ENCODE data around the gene FHIT.

The FHIT gene

DNA sequence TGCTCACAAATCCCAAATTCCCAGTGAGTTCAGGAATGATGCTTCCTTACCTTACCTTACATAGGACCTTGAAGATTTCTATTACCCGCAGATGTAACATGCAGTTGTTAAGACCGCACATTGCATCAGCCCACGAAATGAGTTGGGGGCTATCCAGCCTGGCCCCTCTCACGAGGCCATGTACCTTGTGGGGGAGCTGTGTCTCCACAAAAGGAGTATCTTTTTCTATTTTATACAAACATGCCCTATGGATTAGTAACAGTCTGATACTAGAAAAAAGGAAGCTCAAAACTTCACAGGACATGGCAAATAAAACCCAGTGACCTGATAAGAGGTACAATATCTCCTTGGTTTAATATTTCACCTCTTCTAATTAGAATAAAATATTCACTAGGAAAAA is 1114.7 kb downstream of the FHIT start:
- DNase-seq, result no peak

DNA sequence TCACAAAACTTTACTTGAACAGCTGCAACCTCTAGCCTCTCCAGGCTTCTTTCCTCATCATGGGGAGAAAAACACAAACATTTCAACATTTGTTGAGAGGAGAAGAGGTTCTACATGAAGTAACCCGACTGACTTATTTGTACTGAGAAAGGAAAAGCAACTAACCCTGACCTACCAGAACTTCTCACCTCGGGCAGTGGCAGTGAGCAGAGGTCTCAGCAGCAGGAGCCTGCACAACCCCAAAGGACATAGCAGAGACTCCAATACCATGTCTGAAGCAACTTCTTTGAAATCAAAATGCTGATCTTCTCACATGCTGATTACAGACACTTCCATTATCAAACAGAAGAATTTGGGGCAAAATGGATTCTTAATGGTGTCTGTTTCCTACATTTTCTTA is 1115.8 kb downstream of the FHIT start:
- DNase-seq, result no peak

DNA sequence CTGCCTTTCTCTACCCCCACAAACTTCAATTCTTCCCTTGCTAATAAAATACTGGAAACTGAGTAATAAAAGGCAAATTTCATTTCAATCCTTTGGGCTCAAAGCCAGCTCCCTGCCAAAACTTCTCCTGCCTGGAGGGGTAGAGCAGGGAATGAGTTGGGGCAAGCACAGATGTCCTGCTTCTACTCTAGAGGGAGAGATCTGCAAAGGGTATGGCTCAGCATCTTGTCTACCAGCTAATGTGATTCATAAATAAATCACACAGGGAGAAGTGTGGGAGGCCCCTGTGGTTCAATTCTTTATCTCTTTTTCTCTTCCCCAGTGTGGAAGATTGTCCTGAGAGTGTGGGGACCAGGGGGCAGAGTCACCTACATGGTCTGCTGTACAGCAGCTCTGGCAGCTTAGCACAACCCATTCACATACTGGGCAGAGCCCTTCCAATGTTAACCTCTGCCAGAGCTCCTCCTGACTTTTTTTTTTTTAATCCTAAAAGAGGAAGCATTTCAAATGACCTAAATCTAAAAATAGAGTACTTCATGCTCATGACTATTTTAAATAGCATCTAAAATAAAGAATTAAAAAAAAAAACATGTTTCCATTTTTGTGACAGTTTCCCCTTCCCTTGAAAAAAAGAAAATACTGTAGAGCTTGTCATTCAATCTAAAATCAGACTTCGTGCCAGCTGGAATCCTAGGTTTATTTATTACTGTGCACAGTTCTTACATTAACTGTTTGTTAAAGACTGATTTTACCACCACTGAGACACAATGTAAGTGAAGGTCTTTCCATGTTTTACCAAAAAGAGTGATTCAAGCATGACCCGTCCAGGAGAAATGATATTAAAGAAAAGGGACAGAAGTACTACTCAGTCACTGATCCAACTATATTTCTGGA is 1117.7 kb downstream of the FHIT start:
- peak; percentile 10 to 31 (median 30) for DNase-seq

DNA sequence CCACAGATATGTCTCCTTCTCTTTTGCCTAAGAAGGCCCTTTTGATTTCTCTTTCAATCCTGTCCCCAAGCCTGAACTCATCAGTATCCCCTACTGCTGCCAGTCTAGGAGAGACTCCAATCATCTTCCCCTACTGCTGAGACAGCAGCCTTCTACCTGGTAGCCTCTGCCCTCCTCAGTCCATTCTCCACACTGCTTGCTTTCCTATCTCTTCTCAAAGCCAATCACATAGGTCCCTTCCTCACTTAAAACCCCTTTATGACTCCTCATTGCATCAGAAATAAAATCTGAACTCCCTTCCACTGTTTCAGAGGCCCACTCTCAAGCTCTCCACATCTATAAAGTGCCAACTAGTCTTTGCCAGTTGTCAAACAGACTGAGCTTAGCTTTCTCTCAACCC is 1119.6 kb downstream of the FHIT start:
- DNase-seq, result no peak

DNA sequence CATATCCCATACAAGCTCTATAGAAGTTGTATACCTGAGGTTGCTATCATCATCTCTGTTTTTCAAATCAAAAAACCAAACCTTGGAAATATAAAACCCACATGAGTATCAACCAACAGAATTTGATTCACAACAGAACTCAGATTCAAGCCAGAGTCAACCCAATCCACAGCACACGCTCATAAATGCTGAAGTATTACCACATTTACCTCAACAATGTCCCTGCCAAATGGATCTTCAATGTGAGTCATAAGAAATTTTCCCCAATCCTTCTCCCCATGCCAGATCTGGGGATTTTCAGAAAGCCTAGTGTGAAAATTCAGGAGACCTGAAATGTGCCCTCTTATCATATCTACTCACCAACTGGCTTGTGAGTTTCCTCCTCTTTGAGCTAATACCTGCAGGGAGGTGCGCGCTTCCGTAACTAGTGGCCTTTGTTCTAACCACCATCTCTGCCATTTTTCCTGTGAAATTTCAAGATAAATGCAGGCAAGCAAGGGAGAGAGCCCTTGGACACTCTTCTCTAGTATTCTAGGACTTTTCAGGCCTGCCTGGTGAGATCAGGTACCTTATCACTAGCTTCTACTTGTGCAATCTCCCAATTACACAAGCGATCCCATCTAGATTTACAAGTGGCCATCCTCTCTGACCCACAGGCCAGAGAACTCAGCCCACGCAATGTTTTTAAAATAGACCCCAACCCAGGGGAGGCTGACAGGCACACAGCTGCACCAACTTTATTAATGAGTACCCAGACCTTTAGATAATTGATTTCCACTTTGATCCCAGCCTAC is 1124.5 kb downstream of the FHIT start:
- DNase-seq, result no peak

DNA sequence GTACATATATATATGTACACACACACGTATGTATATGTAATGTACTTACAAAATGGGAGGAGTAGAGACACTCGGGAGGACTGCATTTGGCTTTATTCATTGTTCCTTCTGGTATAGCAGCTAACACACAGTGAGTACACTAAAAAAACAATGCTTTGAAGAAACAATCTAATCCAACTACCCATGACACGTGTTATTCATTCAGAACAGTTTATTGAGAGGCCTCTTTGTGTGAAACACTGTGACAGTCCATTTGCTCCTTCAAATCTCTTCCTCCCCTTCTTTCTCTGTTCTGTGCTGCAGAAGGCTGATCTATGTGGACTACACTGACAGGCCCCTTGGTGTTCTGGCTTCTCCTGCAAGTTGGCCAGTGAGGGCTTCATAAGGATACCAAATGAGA is 1125.6 kb downstream of the FHIT start:
- no peak for DNase-seq

DNA sequence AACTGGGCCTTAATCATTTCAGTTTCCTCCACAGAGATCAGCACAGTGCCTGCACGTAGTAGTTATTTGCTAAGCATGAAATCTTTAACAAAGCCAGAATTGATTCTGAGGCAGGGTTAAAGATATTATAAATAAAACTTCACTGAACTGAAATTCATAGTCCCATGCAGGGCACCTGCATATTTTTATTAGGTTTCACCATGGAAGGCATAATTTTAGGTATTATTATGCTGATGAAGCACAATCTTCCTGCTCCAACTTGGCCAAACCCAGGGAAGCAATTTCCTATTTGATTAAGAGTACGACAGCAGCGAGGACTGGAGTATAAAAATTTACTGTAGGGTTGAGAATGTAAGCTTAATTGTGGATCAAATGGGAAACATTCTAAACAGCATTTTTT is 1131.0 kb downstream of the FHIT start:
- no peak for DNase-seq

DNA sequence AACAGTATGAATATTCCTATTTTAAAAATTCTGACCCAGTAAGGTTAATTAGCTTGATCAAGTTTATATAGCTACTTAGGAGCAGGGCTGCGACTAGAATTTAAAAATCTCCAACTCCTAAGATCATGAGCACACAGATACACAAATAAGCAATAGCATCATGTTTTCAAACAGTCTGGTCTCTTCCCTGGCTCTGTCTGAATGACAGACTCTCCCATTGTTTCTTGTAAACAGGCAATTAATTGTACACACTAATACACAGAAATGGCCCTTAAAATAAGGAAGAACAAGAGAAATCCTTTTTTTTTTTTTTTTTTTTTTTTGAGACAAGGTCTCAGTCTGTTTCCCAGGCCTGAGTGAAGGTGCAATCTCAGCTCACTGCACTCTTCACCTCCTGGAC is 1137.1 kb downstream of the FHIT start:
- no peak for DNase-seq

DNA sequence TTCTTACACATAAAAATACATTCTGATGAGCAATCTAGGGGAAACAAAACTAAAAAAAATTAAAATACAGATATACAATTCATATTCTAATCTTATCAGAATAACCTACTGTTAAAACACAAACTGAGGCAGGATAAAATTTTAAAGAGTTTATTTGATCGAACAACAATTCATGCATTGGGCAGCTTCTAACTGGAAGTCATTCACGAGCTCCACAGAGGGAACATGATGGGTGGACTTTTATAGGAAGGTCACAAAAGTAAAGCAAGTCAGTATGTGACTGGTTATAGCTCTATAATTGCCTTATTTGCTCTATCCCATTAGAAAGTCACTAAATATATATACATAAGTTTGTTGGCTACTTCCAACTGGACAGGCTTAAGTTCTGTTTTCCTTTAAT is 1144.0 kb downstream of the FHIT start:
- DNase-seq, result no peak

DNA sequence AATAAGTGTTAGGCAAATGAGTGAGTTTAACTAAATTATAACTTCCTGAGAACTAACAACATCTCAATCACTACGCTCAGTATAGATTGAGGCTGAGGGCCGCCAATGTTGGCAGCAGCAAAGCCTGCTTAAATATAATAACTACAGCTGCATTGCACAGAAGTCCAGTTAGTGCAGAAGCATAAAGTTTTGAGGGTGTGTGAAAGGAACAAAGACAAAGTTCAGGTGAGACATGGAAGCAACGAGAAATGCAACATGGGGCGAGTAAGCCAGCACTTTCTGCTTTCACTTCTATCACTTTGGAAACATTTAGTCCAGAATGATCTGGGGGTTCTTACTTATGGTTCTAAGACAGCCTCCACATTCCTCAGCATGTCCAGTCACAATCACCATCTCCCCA is 1149.1 kb downstream of the FHIT start:
- DNase-seq, result no peak

DNA sequence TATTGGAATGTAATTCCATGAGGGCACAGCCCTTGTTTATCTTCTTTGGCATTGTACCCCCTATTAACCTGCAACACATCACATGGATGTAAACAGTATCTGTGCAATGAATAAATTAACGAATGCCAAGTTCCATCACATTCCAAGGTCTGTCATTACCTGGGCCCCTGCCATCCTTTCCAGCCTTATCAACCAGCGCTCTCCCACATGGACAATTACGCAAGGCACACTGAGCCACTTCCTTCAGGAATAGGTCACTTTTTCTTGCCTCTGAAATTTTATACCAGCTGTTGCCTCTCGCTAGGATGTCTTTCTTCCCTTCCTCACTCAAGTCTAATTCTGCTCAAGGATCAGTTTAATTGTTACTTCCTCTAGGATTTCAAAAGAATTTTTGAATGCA is 1149.6 kb downstream of the FHIT start:
- no peak for DNase-seq

DNA sequence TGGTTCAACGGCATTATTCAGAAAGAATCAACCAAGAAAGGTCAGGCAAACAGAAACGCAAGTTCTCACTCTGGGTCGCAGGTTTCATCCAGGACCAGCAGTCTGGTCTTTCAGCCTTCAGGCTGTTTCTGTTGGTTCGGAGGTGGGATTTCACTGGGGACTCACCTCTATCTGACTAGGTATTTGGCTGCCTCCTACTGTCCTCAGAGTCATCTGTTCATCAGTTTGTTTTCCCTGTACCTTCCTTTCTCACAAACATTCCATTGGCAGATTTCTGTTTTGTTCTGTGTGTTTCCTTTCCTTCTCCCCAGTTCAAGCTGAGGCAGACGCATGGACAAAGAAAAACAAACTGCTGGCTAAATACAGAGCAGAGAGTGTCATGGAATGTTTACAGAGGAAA is 1154.8 kb downstream of the FHIT start:
- no peak for DNase-seq

DNA sequence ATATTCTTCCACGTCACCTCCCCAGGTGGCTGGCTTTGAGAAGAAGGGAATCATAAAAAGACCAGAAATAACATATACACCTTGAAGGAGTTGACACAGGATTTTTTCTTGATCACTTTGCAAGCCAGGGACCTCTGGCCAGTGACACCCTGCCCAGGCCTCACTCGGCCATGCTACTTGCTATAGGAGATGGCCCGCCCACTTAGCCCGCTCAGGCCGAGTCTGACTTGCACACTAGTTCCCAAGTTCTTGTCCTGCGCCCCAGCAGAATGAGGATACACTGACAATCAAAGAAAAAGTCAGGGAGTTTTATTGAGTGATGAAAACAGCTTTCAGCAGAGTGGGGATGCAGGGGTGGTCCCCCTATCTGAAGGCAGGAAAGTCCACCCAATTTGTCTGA is 1155.3 kb downstream of the FHIT start:
- no peak for DNase-seq

DNA sequence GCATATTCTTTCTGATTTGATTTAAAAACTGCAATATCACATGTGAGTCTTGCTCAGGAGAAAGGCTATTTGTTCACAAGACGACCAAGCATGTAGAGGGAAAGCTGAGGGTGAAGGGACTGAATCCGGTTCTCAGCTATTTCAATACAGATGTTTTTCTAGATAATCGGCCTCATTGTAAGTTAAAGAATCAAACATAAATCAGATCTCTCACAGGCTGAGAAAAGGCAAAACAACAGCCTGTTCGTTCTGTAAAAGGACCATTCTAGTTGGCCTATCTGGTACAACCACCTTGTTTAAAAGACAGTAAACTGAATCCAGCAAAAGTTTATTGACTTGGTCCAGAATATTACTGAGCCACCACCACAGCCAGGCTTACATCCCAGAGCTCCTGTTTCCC is 1155.7 kb downstream of the FHIT start:
- no peak for DNase-seq

DNA sequence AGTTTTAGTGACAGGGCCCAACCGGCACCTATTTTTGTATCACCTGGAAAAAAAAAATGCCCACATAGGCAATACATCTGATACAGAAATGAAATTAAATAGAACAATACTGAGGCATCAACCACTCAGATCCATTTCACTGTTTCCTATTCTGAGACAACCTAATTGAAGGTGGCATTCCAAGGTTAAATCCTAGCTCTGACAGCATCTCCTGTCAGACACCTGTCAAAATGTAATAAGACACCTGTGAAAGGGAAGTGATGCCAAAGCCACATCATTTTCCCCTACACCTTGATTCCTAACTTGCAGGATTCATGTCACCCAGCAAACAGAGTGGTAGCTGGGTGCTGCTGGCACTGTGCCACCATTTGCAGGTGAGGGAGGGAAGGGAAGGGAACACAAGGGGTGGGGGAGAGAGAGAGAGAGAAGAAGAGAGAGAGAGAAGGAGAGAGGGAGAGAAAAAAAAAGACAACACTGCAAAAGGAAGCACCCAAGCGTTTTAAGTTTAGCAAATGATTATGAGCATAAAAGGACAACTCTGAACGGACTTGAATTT is 1156.8 kb downstream of the FHIT start:
- no peak for DNase-seq

DNA sequence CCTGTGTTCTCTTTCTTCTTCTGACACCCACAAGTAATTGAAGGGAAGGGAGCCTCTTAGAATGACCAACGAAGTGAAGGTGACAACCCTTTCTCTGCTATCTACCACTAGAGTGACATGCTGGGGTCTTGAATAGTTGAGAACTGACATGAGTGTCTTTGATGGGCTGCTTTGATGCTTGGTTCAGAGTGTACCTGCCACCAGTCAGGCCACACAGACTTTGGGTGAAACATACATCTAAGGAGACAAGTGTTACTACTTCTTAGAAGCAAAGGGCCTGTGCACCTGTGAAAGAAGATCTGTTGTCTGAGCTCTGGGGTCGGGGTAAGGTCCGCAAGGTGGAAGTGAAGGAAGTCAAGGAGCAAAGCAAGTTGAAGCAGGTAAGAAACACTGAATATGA is 1160.7 kb downstream of the FHIT start:
- DNase-seq, result no peak

DNA sequence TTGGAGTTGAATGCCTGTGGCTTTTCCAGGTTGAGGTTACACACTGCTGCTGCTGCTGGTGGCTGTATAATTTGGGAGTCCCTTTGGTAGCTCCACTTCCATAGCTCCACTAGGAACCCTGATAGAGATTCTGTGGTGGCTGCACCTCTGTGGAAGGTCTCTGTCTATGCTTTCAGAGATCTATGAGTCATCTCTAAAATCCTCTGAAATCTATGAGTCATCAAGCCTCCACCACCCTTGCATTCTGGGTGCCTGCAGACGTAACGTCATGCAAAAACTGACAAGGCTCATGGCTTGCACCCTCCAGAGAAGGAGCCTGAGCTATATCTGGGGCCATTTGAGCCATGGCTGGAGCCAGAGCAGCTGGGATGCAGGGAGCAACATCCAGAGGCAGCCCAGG is 1164.4 kb downstream of the FHIT start:
- DNase-seq, result peak; percentile 22 to 50 (median 45)

DNA sequence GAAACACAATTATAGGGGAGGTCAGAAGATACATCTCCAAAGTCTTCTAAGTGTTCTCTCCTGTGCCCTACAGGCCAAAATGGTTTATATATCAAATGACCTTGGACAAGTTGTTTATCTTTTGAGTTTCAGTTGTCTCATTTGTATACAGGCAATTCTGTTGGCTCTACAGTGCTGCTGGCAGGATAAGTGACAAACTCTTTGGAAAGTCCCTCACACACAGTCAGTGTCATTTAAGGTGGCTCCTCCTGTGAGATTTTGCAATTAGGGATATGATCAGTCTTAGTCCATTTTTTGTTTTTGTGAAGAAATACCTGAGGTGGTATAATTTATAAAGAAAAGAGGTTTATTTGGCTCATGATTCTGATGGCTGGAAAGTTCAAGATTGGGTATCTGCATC is 1165.6 kb downstream of the FHIT start:
- DNase-seq, result peak; percentile 29 to 32 (median 32)

DNA sequence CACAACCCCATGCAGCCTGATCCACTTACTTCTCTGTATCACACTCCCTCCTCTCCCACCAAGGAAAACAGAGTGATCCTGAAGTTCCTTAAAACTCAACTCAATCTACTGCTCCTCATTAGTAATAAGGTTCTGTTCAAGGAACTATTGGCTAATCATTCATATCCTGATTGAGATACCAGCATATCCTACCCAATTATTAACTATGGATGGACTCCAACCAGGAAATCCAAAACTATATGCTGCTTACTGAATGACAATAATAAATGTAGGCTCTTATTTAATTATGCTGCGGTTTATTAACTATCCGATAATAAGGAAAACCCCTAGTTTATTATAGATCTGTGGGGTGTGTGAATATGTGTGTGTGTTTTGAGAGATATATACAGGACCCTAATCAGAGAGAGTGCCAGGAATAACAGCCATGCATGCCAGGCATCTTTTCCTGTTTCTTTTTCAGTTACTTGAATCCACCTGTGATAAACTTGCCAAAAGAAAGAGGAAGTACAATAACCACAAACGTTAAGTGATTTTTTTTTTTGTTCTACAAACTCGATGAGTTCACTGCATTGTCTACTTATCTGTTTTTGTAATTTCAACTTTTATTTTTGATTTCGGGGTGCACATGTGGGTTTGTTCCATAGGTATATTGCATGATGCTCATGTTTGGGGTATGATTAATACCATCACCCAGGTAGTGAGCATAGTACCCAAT is 1169.7 kb downstream of the FHIT start:
- DNase-seq, result no peak

DNA sequence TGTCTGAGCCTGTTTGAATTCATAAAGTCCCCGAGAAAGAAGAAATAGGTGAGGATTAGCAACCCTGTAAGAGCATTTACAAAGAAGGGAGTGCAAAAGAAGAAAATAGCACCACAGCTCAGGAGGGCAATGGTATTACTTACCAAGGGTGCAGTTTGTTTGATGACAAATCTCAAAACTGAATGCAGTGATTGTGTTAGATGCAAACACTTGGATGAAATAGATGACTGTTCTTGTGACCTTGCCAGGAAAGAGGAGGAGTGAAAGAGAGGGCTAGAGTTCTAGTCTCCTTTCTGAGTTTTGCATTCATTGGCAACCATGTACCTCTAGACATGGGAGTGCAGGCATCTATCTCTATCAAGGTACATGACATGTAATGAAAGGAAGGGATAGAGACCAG is 1170.6 kb downstream of the FHIT start:
- no peak for DNase-seq

DNA sequence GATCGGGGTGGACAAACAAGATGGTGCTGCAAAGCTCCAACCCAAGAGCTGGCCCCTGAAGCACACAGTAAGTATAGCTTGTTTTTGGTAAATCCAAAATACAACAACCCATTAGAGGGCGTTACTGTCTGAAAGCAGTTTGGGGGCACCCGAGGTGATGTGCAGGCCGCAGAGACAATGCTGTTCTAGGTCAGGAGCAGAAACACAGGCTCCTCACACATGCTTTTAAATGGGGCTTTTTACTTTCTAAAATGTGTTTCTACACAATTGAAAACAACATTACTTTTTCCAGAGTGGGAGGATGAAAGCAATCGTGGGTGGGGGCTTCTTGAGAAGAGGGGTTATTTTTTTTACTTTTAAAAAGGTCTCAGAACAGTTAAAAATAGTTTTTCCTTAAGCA is 1172.2 kb downstream of the FHIT start:
- no peak for DNase-seq

DNA sequence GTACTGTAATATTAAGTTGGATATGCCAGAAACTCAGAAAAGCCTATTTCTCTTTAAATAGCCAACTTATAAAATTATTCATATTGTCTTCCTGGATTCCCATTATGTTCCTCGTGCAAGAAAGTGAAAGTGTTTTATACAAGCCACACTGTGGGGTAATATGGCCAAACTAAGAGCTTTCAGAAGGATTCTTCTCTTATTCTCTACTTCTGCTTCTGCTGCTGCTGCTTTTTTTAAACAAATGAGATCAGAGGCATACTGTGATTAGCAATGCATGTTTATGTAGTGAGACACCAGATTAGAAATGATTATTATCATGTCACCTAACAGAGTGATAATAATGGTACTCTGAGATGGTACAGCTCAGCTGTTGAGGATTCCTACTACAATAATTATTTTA is 1174.9 kb downstream of the FHIT start:
- DNase-seq, result peak; percentile 56 to 86 (median 75)

DNA sequence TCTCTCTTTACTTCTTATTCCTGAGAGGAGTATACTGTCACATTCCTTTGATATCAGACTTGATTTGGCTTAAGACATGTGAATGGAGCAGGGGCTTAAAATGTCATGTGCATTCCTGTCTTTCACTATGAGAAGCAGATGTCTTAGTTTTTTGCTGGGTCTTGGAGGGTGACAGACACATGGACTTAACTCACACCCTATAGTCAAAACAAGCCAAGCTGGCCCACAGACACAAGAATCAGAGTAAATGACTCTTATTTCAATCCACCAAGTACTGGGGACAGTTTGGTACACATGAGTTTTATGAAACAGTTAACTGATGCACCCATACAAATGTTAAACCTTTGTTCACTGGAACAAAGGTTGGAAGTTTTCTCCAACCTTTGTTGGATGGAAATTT is 1177.3 kb downstream of the FHIT start:
- no peak for DNase-seq
